ENCODE data around the gene ARHGAP18. TPM values are rescaled to one million over a fixed set of nuclear protein-coding genes. Genes with fewer than 3 reads are reported as not detected.

ARHGAP18 gene
- total and polyA plus RNA-seq, 2 experiments from 2014 or later: 4.3 to 5.0 TPM

DNA sequence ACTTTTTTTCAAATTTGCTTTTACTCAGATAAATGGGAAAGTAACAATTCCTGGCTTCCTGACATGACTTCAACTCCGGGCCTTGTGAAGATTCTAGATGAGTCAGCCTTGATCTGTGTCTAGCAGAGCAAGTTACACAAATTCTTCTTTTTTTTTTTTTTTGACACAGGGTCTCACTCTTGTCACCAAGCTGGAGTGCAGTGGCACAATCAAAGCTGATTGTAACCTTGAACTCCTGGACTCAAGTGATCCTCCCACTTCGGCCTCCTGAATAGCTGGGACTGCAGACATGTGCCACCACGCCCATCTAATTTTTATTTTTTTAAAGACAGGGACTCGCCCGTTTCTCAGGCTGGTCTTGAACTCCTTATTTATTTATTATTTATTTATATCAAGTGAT, 7.3 kb upstream of the ARHGAP18 start:
- Histone ChIP-seq H3K4me1 (ENCODE audit: insufficient read depth) (no peaks in the 10 kb centered on the region), H3K27ac (ENCODE audit: low read depth) (no peak overlapping the region), H3K4me3 (no peak overlapping the region), H3K27me3 (ENCODE audit: insufficient read depth) (no peaks in the 10 kb centered on the region), H3K36me3 (ENCODE audit: insufficient read depth) (no peaks in the 10 kb centered on the region), H3K79me2 (replicated peaks; ENCODE audit: insufficient read depth) (no peaks in the 10 kb centered on the region), H2AFZ (no peak overlapping the region), H3F3A (replicated peaks; ENCODE audit: low read depth) (no peaks in the 10 kb centered on the region), H3K4me2 (no peak overlapping the region), H4K20me1 (replicated peaks; ENCODE audit: insufficient read depth) (no peaks in the 10 kb centered on the region), H3K9me2 (ENCODE audit: insufficient read depth) (no peaks in the 10 kb centered on the region)
- Mint-ChIP-seq H3K27ac (no peak overlapping the region), H3K27me3 (ENCODE audit: insufficient read depth, low read depth, poor library complexity) (peaks cover 5% of the 10 kb centered on the region), H3K4me3 (no peak overlapping the region), H3K4me1 (no peaks in the 10 kb centered on the region), H3K9me3 (no peaks in the 10 kb centered on the region; the same call in 2 of the 3 replicates), H3K36me3 (ENCODE audit: low read depth) (no peaks in the 10 kb centered on the region)
- TF ChIP-seq, protein P1, sequence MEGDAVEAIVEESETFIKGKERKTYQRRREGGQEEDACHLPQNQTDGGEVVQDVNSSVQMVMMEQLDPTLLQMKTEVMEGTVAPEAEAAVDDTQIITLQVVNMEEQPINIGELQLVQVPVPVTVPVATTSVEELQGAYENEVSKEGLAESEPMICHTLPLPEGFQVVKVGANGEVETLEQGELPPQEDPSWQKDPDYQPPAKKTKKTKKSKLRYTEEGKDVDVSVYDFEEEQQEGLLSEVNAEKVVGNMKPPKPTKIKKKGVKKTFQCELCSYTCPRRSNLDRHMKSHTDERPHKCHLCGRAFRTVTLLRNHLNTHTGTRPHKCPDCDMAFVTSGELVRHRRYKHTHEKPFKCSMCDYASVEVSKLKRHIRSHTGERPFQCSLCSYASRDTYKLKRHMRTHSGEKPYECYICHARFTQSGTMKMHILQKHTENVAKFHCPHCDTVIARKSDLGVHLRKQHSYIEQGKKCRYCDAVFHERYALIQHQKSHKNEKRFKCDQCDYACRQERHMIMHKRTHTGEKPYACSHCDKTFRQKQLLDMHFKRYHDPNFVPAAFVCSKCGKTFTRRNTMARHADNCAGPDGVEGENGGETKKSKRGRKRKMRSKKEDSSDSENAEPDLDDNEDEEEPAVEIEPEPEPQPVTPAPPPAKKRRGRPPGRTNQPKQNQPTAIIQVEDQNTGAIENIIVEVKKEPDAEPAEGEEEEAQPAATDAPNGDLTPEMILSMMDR (conservative IDR thresholded peaks at IDR 0.05; ENCODE audit: low read depth in 2 of 2): no peak
- TF ChIP-seq, protein P2, sequence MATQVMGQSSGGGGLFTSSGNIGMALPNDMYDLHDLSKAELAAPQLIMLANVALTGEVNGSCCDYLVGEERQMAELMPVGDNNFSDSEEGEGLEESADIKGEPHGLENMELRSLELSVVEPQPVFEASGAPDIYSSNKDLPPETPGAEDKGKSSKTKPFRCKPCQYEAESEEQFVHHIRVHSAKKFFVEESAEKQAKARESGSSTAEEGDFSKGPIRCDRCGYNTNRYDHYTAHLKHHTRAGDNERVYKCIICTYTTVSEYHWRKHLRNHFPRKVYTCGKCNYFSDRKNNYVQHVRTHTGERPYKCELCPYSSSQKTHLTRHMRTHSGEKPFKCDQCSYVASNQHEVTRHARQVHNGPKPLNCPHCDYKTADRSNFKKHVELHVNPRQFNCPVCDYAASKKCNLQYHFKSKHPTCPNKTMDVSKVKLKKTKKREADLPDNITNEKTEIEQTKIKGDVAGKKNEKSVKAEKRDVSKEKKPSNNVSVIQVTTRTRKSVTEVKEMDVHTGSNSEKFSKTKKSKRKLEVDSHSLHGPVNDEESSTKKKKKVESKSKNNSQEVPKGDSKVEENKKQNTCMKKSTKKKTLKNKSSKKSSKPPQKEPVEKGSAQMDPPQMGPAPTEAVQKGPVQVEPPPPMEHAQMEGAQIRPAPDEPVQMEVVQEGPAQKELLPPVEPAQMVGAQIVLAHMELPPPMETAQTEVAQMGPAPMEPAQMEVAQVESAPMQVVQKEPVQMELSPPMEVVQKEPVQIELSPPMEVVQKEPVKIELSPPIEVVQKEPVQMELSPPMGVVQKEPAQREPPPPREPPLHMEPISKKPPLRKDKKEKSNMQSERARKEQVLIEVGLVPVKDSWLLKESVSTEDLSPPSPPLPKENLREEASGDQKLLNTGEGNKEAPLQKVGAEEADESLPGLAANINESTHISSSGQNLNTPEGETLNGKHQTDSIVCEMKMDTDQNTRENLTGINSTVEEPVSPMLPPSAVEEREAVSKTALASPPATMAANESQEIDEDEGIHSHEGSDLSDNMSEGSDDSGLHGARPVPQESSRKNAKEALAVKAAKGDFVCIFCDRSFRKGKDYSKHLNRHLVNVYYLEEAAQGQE (IDR thresholded peaks at IDR 0.05; ENCODE audit: unreplicated experiment): no peak
- TF ChIP-seq POLR2AphosphoS5 (IDR thresholded peaks at IDR 0.05; ENCODE audit: low read depth): no peak
- TF ChIP-seq STAT1 (IDR thresholded peaks at IDR 0.05; ENCODE audit: unreplicated experiment): no peak
- TF ChIP-seq ZNF114 (CRISPR knock-in tag; IDR thresholded peaks at IDR 0.05): no peak
- TF ChIP-seq CREB1 (CRISPR knock-in tag; IDR thresholded peaks at IDR 0.05; ENCODE audit: low read depth): no peak
- no peak for TF ChIP-seq EZH2 (IDR thresholded peaks at IDR 0.05; ENCODE audit: low read depth, unreplicated experiment)
- TF ChIP-seq JUNB (IDR thresholded peaks at IDR 0.05; ENCODE audit: unreplicated experiment): no peak
- TF ChIP-seq ZNF331 (CRISPR knock-in tag; IDR thresholded peaks at IDR 0.05; ENCODE audit: low read depth): no peak
- DNase-seq (ENCODE audit: low spot score): no peak
- no peak for ATAC-seq

DNA sequence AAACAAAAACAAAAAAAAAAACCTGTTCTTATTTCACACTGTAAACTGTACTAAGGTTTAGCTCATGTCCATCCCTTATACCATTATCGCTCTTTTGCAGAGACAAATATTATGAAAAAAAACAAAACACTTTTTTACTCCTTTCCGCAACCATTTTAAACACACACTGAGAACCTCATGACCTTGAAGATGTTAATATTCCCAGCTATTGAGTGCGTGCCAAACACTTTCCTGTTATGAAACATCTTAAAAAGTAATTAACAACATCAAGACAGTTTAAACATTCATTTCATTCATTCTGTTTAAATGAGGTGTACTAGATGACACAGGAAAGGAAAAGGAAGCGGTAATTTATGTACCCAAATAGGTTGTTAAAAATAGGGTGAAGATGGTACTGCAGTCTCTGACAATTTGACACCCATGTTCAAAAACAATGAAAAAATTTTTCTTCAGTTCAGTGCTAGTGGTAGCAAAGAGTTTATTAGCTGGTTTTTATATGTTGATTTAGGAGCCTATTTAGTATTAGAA, 3.9 kb upstream of the ARHGAP18 start:
- Mint-ChIP-seq H3K9me3 (no peaks in the 10 kb centered on the region; the same call in 2 of the 3 replicates), H3K4me3 (no peak overlapping the region), H3K4me1 (peaks cover 26% of the 10 kb centered on the region; the same call in 2 of the 3 replicates), H3K27ac (no peak overlapping the region), H3K27me3 (ENCODE audit: insufficient read depth, low read depth, poor library complexity) (peaks cover 4% of the 10 kb centered on the region), H3K36me3 (ENCODE audit: low read depth) (no peaks in the 10 kb centered on the region)
- no peak overlapping the region for H3K4me3 ChIP-seq
- H3K4me2 ChIP-seq: no peak overlapping the region
- no peaks in the 10 kb centered on the region for H4K20me1 ChIP-seq (replicated peaks; ENCODE audit: insufficient read depth)
- H2AFZ ChIP-seq: no peak overlapping the region
- no peaks in the 10 kb centered on the region for H3K27me3 ChIP-seq (ENCODE audit: insufficient read depth)
- H3F3A ChIP-seq (replicated peaks; ENCODE audit: low read depth): no peaks in the 10 kb centered on the region
- DNase-seq (ENCODE audit: low spot score) (no peak), ATAC-seq (no peak)
- H3K4me1 ChIP-seq (ENCODE audit: insufficient read depth): peaks cover 3% of the 10 kb centered on the region; the same call in 1 of the 2 replicates
- H3K27ac ChIP-seq (ENCODE audit: low read depth): no peak overlapping the region
- H3K36me3 ChIP-seq (ENCODE audit: insufficient read depth): no peaks in the 10 kb centered on the region
- no peaks in the 10 kb centered on the region for H3K79me2 ChIP-seq (replicated peaks; ENCODE audit: insufficient read depth)
- no peaks in the 10 kb centered on the region for H3K9me2 ChIP-seq (ENCODE audit: insufficient read depth)
- TF ChIP-seq NANOG (IDR thresholded peaks at IDR 0.05; ENCODE audit: borderline replicate concordance): no peak
- no peak for TF ChIP-seq POLR2AphosphoS5 (IDR thresholded peaks at IDR 0.05; ENCODE audit: low read depth)
- TF ChIP-seq, protein P3, sequence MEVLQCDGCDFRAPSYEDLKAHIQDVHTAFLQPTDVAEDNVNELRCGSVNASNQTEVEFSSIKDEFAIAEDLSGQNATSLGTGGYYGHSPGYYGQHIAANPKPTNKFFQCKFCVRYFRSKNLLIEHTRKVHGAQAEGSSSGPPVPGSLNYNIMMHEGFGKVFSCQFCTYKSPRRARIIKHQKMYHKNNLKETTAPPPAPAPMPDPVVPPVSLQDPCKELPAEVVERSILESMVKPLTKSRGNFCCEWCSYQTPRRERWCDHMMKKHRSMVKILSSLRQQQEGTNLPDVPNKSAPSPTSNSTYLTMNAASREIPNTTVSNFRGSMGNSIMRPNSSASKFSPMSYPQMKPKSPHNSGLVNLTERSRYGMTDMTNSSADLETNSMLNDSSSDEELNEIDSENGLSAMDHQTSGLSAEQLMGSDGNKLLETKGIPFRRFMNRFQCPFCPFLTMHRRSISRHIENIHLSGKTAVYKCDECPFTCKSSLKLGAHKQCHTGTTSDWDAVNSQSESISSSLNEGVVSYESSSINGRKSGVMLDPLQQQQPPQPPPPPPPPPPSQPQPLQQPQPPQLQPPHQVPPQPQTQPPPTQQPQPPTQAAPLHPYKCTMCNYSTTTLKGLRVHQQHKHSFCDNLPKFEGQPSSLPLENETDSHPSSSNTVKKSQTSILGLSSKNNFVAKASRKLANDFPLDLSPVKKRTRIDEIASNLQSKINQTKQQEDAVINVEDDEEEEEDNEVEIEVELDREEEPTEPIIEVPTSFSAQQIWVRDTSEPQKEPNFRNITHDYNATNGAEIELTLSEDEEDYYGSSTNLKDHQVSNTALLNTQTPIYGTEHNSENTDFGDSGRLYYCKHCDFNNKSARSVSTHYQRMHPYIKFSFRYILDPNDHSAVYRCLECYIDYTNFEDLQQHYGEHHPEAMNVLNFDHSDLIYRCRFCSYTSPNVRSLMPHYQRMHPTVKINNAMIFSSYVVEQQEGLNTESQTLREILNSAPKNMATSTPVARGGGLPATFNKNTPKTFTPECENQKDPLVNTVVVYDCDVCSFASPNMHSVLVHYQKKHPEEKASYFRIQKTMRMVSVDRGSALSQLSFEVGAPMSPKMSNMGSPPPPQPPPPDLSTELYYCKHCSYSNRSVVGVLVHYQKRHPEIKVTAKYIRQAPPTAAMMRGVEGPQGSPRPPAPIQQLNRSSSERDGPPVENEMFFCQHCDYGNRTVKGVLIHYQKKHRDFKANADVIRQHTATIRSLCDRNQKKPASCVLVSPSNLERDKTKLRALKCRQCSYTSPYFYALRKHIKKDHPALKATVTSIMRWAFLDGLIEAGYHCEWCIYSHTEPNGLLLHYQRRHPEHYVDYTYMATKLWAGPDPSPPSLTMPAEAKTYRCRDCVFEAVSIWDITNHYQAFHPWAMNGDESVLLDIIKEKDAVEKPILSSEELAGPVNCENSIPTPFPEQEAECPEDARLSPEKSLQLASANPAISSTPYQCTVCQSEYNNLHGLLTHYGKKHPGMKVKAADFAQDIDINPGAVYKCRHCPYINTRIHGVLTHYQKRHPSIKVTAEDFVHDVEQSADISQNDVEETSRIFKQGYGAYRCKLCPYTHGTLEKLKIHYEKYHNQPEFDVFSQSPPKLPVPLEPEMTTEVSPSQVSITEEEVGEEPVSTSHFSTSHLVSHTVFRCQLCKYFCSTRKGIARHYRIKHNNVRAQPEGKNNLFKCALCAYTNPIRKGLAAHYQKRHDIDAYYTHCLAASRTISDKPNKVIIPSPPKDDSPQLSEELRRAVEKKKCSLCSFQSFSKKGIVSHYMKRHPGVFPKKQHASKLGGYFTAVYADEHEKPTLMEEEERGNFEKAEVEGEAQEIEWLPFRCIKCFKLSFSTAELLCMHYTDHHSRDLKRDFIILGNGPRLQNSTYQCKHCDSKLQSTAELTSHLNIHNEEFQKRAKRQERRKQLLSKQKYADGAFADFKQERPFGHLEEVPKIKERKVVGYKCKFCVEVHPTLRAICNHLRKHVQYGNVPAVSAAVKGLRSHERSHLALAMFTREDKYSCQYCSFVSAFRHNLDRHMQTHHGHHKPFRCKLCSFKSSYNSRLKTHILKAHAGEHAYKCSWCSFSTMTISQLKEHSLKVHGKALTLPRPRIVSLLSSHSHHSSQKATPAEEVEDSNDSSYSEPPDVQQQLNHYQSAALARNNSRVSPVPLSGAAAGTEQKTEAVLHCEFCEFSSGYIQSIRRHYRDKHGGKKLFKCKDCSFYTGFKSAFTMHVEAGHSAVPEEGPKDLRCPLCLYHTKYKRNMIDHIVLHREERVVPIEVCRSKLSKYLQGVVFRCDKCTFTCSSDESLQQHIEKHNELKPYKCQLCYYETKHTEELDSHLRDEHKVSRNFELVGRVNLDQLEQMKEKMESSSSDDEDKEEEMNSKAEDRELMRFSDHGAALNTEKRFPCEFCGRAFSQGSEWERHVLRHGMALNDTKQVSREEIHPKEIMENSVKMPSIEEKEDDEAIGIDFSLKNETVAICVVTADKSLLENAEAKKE (CRISPR knock-in tag; IDR thresholded peaks at IDR 0.05): no peak
